IMR-90 (cell line): ENCODE results near the gene GSG1L. TPM values are rescaled to one million over a fixed set of nuclear protein-coding genes. Genes with fewer than 3 reads are reported as not detected.

Source experiments
- ATAC-seq: fragments of 200-7000 bp; cut with Tn5 transposase; 2 replicates; pipeline ENCODE4 v1.9.1; 2020; ENCODE audit warnings: low read depth, mild to moderate bottlenecking, moderate library complexity
- BruUV-seq: library from RNA; stranded (reverse); fragments of 400-500 nt; replicated peaks from 2 replicates; lab custom pipeline; 2021; lab: Mats Ljungman, UMichigan
- CTCF ChIA-PET: fragments of 300-600 bp; formaldehyde crosslinking; extraction: SDS; loops from one replicate; lab custom pipeline; 2021; ENCODE audit warnings: antibody characterized with exemption; lab: Yijun Ruan, JAX
- POLR2A ChIA-PET: fragments of 300-600 bp; sonication (Branson Sonifier 250); formaldehyde crosslinking; loops from one replicate; lab custom pipeline; 2022; ENCODE audit warnings: antibody characterized with exemption; ENCODE audit not compliant: unreplicated experiment; lab: Charles Lee
- DNase-seq: peaks from one replicate; pipeline ENCODE4 v3.0.0; 2013
- H2AFZ ChIP-seq: replicated peaks from 2 replicates; pipeline ENCODE3; 2013; ENCODE audit warnings: low read length, mild to moderate bottlenecking; ENCODE audit not compliant: poor library complexity
- H2AK5ac ChIP-seq: 2 replicates; pipeline ENCODE4 v1.6.1; 2013; ENCODE audit warnings: low read depth, low read length, inconsistent platforms
- H2AK9ac ChIP-seq: replicated peaks from 2 replicates; pipeline ENCODE3; 2013; ENCODE audit warnings: mild to moderate bottlenecking, low read depth, low read length, moderate library complexity; ENCODE audit not compliant: poor library complexity
- H2BK120ac ChIP-seq: 2 replicates; pipeline ENCODE4 v1.6.1; 2013; ENCODE audit warnings: low read depth, low read length, inconsistent platforms
- H2BK15ac ChIP-seq: 3 replicates; pipeline ENCODE4 v1.6.1; 2013; ENCODE audit warnings: low read depth, low read length, inconsistent platforms
- H2BK20ac ChIP-seq: 2 replicates; pipeline ENCODE4 v1.6.1; 2013; ENCODE audit warnings: low read depth, mild to moderate bottlenecking, inconsistent platforms, low read length, moderate library complexity
- H2BK5ac ChIP-seq: 2 replicates; pipeline ENCODE4 v1.6.1; 2013; ENCODE audit warnings: mild to moderate bottlenecking, low read depth, low read length, inconsistent platforms; ENCODE audit not compliant: poor library complexity, severe bottlenecking
- H3K14ac ChIP-seq: replicated peaks from 2 replicates; pipeline ENCODE4 v1.6.1; 2013; ENCODE audit warnings: low read depth, low read length, inconsistent platforms
- H3K18ac ChIP-seq: 2 replicates; pipeline ENCODE4 v1.6.1; 2013; ENCODE audit warnings: low read depth, low read length, control low read depth
- H3K23ac ChIP-seq: 2 replicates; pipeline ENCODE4 v1.6.1; 2013; ENCODE audit warnings: low read depth, low read length, inconsistent platforms
- H3K27ac ChIP-seq: 2 replicates; pipeline ENCODE4 v1.5.1; 2013; ENCODE audit warnings: mild to moderate bottlenecking, control low read depth, low read length; ENCODE audit not compliant: insufficient read depth
- H3K27me3 ChIP-seq: 2 replicates; pipeline ENCODE4 v1.6.1; 2013; ENCODE audit warnings: low read length; ENCODE audit not compliant: control insufficient read depth, insufficient read depth
- H3K36me3 ChIP-seq: 2 replicates; pipeline ENCODE4 v1.6.1; 2013; ENCODE audit warnings: low read length, mixed read lengths; ENCODE audit not compliant: control insufficient read depth, insufficient read depth
- H3K4ac ChIP-seq: 2 replicates; pipeline ENCODE4 v1.6.1; 2013; ENCODE audit warnings: low read depth, low read length, inconsistent platforms
- H3K4me1 ChIP-seq: 2 replicates; pipeline ENCODE4 v1.6.1; 2013; ENCODE audit warnings: low read length, mixed read lengths; ENCODE audit not compliant: control insufficient read depth, insufficient read depth
- H3K4me2 ChIP-seq: 2 replicates; pipeline ENCODE4 v1.6.1; 2013; ENCODE audit warnings: low read depth, mild to moderate bottlenecking, control low read depth, low read length, moderate library complexity
- H3K4me3 ChIP-seq: 2 replicates; pipeline ENCODE4 v1.5.1; 2013; ENCODE audit warnings: low read depth, mild to moderate bottlenecking, control low read depth, low read length, moderate library complexity; ENCODE audit not compliant: insufficient read depth
- H3K56ac ChIP-seq: 2 replicates; pipeline ENCODE4 v1.6.1; 2013; ENCODE audit warnings: low read length, inconsistent platforms; ENCODE audit not compliant: insufficient read depth; ENCODE audit errors: extremely low read depth
- H3K79me1 ChIP-seq, 2 experiments: 2 replicates each; pipeline ENCODE4 v1.6.1; 2013; ENCODE audit warnings: low read length in 2 of 2, inconsistent platforms in 1 of 2, low read depth in 1 of 2
- H3K9ac ChIP-seq: 2 replicates; pipeline ENCODE4 v1.6.1; 2013; ENCODE audit warnings: low read depth, low read length, control low read depth
- H3K9me1 ChIP-seq: 2 replicates; pipeline ENCODE4 v1.6.1; 2013; ENCODE audit warnings: low read length, inconsistent platforms; ENCODE audit not compliant: insufficient read depth
- H3K9me3 ChIP-seq: 2 replicates; pipeline ENCODE4 v1.6.1; 2013; ENCODE audit warnings: low read length; ENCODE audit not compliant: control insufficient read depth, insufficient read depth
- H4K20me1 ChIP-seq: 2 replicates; pipeline ENCODE4 v1.6.1; 2013; ENCODE audit warnings: low read length, inconsistent platforms; ENCODE audit not compliant: insufficient read depth
- H4K5ac ChIP-seq: 2 replicates; pipeline ENCODE4 v1.6.1; 2013; ENCODE audit warnings: mild to moderate bottlenecking, low read depth, low read length, control low read depth
- H4K8ac ChIP-seq, 2 experiments: 2 replicates each; pipeline ENCODE4 v1.6.1; 2013; ENCODE audit warnings: low read depth in 2 of 2, low read length in 2 of 2, control low read depth in 1 of 2, inconsistent platforms in 1 of 2
- H4K91ac ChIP-seq: 2 replicates; pipeline ENCODE4 v1.6.1; 2013; ENCODE audit warnings: low read depth, low read length, inconsistent platforms; ENCODE audit not compliant: insufficient read depth
- BHLHE40 ChIP-seq: fragments of 150-350 bp; IDR thresholded peaks from 2 replicates; pipeline ENCODE4 v1.6.1; 2016; ENCODE audit warnings: mild to moderate bottlenecking, low read depth, low read length
- CEBPB ChIP-seq: IDR thresholded peaks from 2 replicates; pipeline ENCODE4 v1.6.1; 2012; ENCODE audit warnings: low read depth, low read length, improper control_type of control experiment
- CHD1 ChIP-seq: IDR thresholded peaks from 2 replicates; pipeline ENCODE4 v1.6.1; 2012; ENCODE audit warnings: low read depth, low read length, improper control_type of control experiment
- CTCF ChIP-seq: conservative IDR thresholded peaks from 2 replicates; pipeline ENCODE4 v1.5.1; 2012; ENCODE audit warnings: mild to moderate bottlenecking, low read depth, low read length, improper control_type of control experiment
- ELK1 ChIP-seq: fragments of 150-350 bp; IDR thresholded peaks from 2 replicates; pipeline ENCODE4 v1.6.1; 2016; ENCODE audit warnings: low read depth, mild to moderate bottlenecking, low read length, moderate library complexity, borderline replicate concordance
- FOS ChIP-seq: fragments of 150-350 bp; IDR thresholded peaks from 2 replicates; pipeline ENCODE4 v1.6.1; 2016; ENCODE audit warnings: low read depth, low read length
- MAFK ChIP-seq: IDR thresholded peaks from 2 replicates; pipeline ENCODE4 v1.6.1; 2012; ENCODE audit warnings: low read depth, low read length, improper control_type of control experiment
- MAZ ChIP-seq: IDR thresholded peaks from 2 replicates; pipeline ENCODE4 v1.6.1; 2012; ENCODE audit warnings: low read depth, mild to moderate bottlenecking, low read length, improper control_type of control experiment, moderate library complexity, borderline replicate concordance
- MXI1 ChIP-seq: IDR thresholded peaks from 2 replicates; pipeline ENCODE4 v1.6.1; 2012; ENCODE audit warnings: low read depth, mild to moderate bottlenecking, low read length, moderate library complexity, borderline replicate concordance
- NFE2L2 ChIP-seq: fragments of 150-350 bp; IDR thresholded peaks from 2 replicates; pipeline ENCODE4 v1.6.1; 2016; ENCODE audit warnings: low read depth, mild to moderate bottlenecking, low read length
- POLR2A ChIP-seq: IDR thresholded peaks from 2 replicates; pipeline ENCODE4 v1.6.1; 2012; ENCODE audit warnings: mild to moderate bottlenecking, low read depth, low read length
- RAD21 ChIP-seq: IDR thresholded peaks from 2 replicates; pipeline ENCODE4 v1.6.1; 2012; ENCODE audit warnings: low read length, improper control_type of control experiment
- RCOR1 ChIP-seq: IDR thresholded peaks from 2 replicates; pipeline ENCODE4 v1.6.1; 2012; ENCODE audit warnings: mild to moderate bottlenecking, low read length, improper control_type of control experiment; ENCODE audit not compliant: insufficient replicate concordance
- RFX5 ChIP-seq: IDR thresholded peaks from 2 replicates; pipeline ENCODE4 v1.8.0; 2012; ENCODE audit warnings: low read depth, mild to moderate bottlenecking, low read length, moderate library complexity
- SMC3 ChIP-seq: fragments of 150-350 bp; IDR thresholded peaks from 2 replicates; pipeline ENCODE4 v1.6.1; 2016; ENCODE audit warnings: low read depth, mild to moderate bottlenecking, antibody characterized with exemption, low read length, moderate library complexity
- USF2 ChIP-seq: fragments of 150-350 bp; IDR thresholded peaks from 2 replicates; pipeline ENCODE4 v1.6.1; 2017; ENCODE audit warnings: mild to moderate bottlenecking, antibody characterized with exemption, low read length, low read depth
- whole genome bisulfite sequencing, 2 experiments: methylation state at CpG; one replicate each; pipeline versions ENCODE4 v1.1.5 to v1.1.7; 2013; ENCODE audit warnings: missing lambda C conversion rate in 2 of 2; ENCODE audit not compliant: insufficient read length in 1 of 2; ENCODE audit errors: extremely low coverage in 2 of 2; 5-methylcytosine and 5-hydroxymethylcytosine counted together
- dilution Hi-C: fragments of 300-500 bp; cut with HindIII; formaldehyde crosslinking; loops from one replicate; pipeline ENCODE4 v1.14.3; 2018; ENCODE audit warnings: low sequenced_read_pairs; ENCODE audit not compliant: unreplicated experiment
- in situ Hi-C: fragments of 300-500 bp; cut with MboI; formaldehyde crosslinking; loops from 3 replicates; pipeline ENCODE4 v1.14.3; 2019; ENCODE audit warnings: low sequenced_read_pairs, inconsistent platforms, mixed read lengths
- intact Hi-C: fragments of 100-400 bp; cut with micrococcal nuclease; formaldehyde crosslinking; loops from 2 replicates; pipeline ENCODE4 v1.10.0; 2022
- polyA plus RNA-seq, 3 experiments: library from polyadenylated mRNA; depleted of rRNA; stranded (reverse); fragments of >200 nt; gene quantifications; 2 replicates each; pipeline ENCODE4 v1.2.3, GENCODE V29; 2012; ENCODE audit warnings: low replicate concordance in 1 of 3
- total RNA-seq: library from RNA; depleted of rRNA; stranded (reverse); fragments of >200 nt; gene quantifications from 2 replicates; pipeline ENCODE4 v1.2.3, GENCODE V29; 2012

Gene GSG1L
- total and polyA plus RNA-seq, 2 of the 4 experiments (the other 2 are of a cell fraction) = not detected

GRCh38 chr16:27890006-27890405 is 173.5 kb downstream of the GSG1L start:
- Histone ChIP-seq H3K4me1 (no peaks in the 10 kb centered on the region), H4K91ac (no peak overlapping the region), H3K4ac (no peak overlapping the region), H2BK15ac (no peak overlapping the region), H3K36me3 (no peaks in the 10 kb centered on the region), H3K14ac (no peak overlapping the region), H3K56ac (no peak overlapping the region), H2AK5ac (no peak overlapping the region), H2AK9ac (no peak overlapping the region), H3K9ac (no peak overlapping the region), H2BK5ac (no peak overlapping the region), H2BK20ac (no peak overlapping the region), H3K4me2 (no peak overlapping the region), H4K8ac (no peak overlapping the region), H3K4me3 (no peak overlapping the region), H3K27ac (no peak overlapping the region), H3K18ac (no peak overlapping the region), H3K9me3 (no peaks in the 10 kb centered on the region), H2AFZ (no peak overlapping the region), H4K5ac (no peak overlapping the region), H2BK120ac (no peak overlapping the region), H4K20me1 (no peaks in the 10 kb centered on the region), H3K9me1 (no peaks in the 10 kb centered on the region), H3K23ac (no peak overlapping the region), H3K27me3 (peaks cover 6% of the 10 kb centered on the region), H3K79me1 (no peaks in the 10 kb centered on the region)
- no peak for ATAC-seq
- intact Hi-C loops = no loop called here
- dilution Hi-C loops = no loop called here
- TF ChIP-seq MAZ = no peak
- no peak for TF ChIP-seq MAFK
- no peak for TF ChIP-seq MXI1
- no peak for TF ChIP-seq NFE2L2
- TF ChIP-seq USF2 = no peak
- no peak for TF ChIP-seq FOS
- TF ChIP-seq ELK1 = no peak
- TF ChIP-seq RCOR1 = no peak
- no peak for TF ChIP-seq BHLHE40
- no peak for TF ChIP-seq RFX5
- TF ChIP-seq CHD1 = no peak
- TF ChIP-seq POLR2A = no peak
- TF ChIP-seq CEBPB = no peak
- no peak for TF ChIP-seq CTCF
- TF ChIP-seq SMC3 = no peak
- no peak for TF ChIP-seq RAD21
- DNase-seq = no peak
- no TSS peak for BruUV-seq
- in situ Hi-C loops = no loop called here
- POLR2A ChIA-PET = no interaction called here
- WGBS, 2 experiments = 89% methylated on average over 3 of the region's 6 CpGs; no CpG with 5 or more reads in 1 of the 2 experiments
- CTCF ChIA-PET = no interaction called here
